ENCODE data around the gene PM20D1.

GRCh38 chr1:205810448-205811157, 39.3 kb downstream of the PM20D1 start:
- TF ChIP-seq POLR2A (IDR thresholded peaks at IDR 0.05; ENCODE audit: low read length) (no peak), GATA1 (IDR thresholded peaks at IDR 0.05; ENCODE audit: low read depth, low read length) (no peak)

All from erythroblast (primary cell).